Adrenal gland (tissue), 5 donors: ENCODE results near the gene SLC39A1.

ENCODE experiments used
- CTCF ChIP-seq, 6 experiments: fragments of 450-650 bp in 4 of 6; fragments of 200-600 bp in 2 of 6; sonication (generic) in 1 of 6; IDR thresholded peaks; 1 replicate in 5 of 6; 2 replicates in 1 of 6; pipeline versions ENCODE4 v1.5.1 to v1.8.0; 2016 to 2021; ENCODE audit warnings: antibody characterized with exemption in 6 of 6, mild to moderate bottlenecking in 2 of 6, moderate library complexity in 1 of 6
- POLR2A ChIP-seq, 2 donors: fragments of 450-650 bp; IDR thresholded peaks; one replicate each; pipeline ENCODE4 v1.6.1; 2017; ENCODE audit warnings: antibody characterized with exemption in 2 of 2, mild to moderate bottlenecking in 2 of 2, moderate library complexity in 1 of 2
- donor health status: DM: no; HTN: no; CAD: no.

GRCh38 chr1:153968408-153968807 lies 5.1 kb upstream of the SLC39A1 start:
- TF ChIP-seq CTCF (IDR thresholded peaks at IDR 0.05) (no peak), POLR2A (IDR thresholded peaks at IDR 0.05) (no peak)
